Measurements from ENCODE around the gene COX19. TPM values are rescaled to one million over a fixed set of nuclear protein-coding genes. Genes with fewer than 3 reads are reported as not detected.

COX19 gene
- total and polyA plus RNA-seq, 2 experiments from 2014 or later = 11.7 to 12.6 TPM

DNA sequence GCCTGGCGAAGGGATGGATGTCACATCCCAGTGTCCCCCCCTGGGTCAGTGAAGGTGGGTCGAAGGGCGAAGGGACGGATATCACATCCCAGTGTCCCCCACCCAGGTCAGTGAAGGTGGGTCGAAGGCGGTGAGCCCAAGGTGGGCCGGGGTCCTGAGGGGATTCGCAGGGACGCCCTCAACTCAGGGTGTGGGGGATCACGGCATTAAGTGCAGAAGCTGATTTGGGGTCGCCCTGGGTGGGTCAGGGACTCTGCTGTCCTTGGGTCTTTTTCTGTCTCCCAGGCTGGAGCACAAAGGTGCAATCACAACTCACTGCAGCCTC is 42.7 kb downstream of the COX19 start:
- H3K9me2 ChIP-seq (ENCODE audit: insufficient read depth) = no peaks in the 10 kb centered on the region
- no peaks in the 10 kb centered on the region for H3K27me3 ChIP-seq (ENCODE audit: insufficient read depth)
- H2AFZ ChIP-seq = no peak overlapping the region
- H3K36me3 ChIP-seq (ENCODE audit: insufficient read depth) = no peaks in the 10 kb centered on the region
- Mint-ChIP-seq H3K9me3 (no peaks in the 10 kb centered on the region), H3K27ac (no peak overlapping the region), H3K4me1 (no peaks in the 10 kb centered on the region), H3K4me3 (no peak overlapping the region), H3K27me3 (ENCODE audit: insufficient read depth, low read depth, poor library complexity) (peaks cover 4% of the 10 kb centered on the region), H3K36me3 (ENCODE audit: low read depth) (no peaks in the 10 kb centered on the region)
- H4K20me1 ChIP-seq (replicated peaks; ENCODE audit: insufficient read depth) = no peaks in the 10 kb centered on the region
- no peaks in the 10 kb centered on the region for H3F3A ChIP-seq (replicated peaks; ENCODE audit: low read depth)
- ATAC-seq = no peak
- DNase-seq (ENCODE audit: low spot score) = no peak
- H3K4me3 ChIP-seq = no peak overlapping the region
- no peak overlapping the region for H3K4me2 ChIP-seq
- H3K4me1 ChIP-seq (ENCODE audit: insufficient read depth) = no peaks in the 10 kb centered on the region
- H3K79me2 ChIP-seq (replicated peaks; ENCODE audit: insufficient read depth) = no peaks in the 10 kb centered on the region
- H3K27ac ChIP-seq (ENCODE audit: low read depth) = no peak overlapping the region
- TF ChIP-seq REST (IDR thresholded peaks at IDR 0.05; ENCODE audit: unreplicated experiment) (no peak), NANOG (IDR thresholded peaks at IDR 0.05; ENCODE audit: borderline replicate concordance) (no peak), STAT1 (IDR thresholded peaks at IDR 0.05; ENCODE audit: unreplicated experiment) (no peak), EZH2phosphoT487 (IDR thresholded peaks at IDR 0.05; ENCODE audit: unreplicated experiment) (no peak), POLR2AphosphoS5 (IDR thresholded peaks at IDR 0.05; ENCODE audit: low read depth) (no peak), EZH2 (IDR thresholded peaks at IDR 0.05; ENCODE audit: low read depth, unreplicated experiment) (no peak), JUNB (IDR thresholded peaks at IDR 0.05; ENCODE audit: unreplicated experiment) (no peak), ZNF114 (CRISPR knock-in tag; IDR thresholded peaks at IDR 0.05) (no peak), ZNF331 (CRISPR knock-in tag; IDR thresholded peaks at IDR 0.05; ENCODE audit: low read depth) (no peak), CREB1 (CRISPR knock-in tag; IDR thresholded peaks at IDR 0.05; ENCODE audit: low read depth) (no peak)
- TF ChIP-seq, protein P1, sequence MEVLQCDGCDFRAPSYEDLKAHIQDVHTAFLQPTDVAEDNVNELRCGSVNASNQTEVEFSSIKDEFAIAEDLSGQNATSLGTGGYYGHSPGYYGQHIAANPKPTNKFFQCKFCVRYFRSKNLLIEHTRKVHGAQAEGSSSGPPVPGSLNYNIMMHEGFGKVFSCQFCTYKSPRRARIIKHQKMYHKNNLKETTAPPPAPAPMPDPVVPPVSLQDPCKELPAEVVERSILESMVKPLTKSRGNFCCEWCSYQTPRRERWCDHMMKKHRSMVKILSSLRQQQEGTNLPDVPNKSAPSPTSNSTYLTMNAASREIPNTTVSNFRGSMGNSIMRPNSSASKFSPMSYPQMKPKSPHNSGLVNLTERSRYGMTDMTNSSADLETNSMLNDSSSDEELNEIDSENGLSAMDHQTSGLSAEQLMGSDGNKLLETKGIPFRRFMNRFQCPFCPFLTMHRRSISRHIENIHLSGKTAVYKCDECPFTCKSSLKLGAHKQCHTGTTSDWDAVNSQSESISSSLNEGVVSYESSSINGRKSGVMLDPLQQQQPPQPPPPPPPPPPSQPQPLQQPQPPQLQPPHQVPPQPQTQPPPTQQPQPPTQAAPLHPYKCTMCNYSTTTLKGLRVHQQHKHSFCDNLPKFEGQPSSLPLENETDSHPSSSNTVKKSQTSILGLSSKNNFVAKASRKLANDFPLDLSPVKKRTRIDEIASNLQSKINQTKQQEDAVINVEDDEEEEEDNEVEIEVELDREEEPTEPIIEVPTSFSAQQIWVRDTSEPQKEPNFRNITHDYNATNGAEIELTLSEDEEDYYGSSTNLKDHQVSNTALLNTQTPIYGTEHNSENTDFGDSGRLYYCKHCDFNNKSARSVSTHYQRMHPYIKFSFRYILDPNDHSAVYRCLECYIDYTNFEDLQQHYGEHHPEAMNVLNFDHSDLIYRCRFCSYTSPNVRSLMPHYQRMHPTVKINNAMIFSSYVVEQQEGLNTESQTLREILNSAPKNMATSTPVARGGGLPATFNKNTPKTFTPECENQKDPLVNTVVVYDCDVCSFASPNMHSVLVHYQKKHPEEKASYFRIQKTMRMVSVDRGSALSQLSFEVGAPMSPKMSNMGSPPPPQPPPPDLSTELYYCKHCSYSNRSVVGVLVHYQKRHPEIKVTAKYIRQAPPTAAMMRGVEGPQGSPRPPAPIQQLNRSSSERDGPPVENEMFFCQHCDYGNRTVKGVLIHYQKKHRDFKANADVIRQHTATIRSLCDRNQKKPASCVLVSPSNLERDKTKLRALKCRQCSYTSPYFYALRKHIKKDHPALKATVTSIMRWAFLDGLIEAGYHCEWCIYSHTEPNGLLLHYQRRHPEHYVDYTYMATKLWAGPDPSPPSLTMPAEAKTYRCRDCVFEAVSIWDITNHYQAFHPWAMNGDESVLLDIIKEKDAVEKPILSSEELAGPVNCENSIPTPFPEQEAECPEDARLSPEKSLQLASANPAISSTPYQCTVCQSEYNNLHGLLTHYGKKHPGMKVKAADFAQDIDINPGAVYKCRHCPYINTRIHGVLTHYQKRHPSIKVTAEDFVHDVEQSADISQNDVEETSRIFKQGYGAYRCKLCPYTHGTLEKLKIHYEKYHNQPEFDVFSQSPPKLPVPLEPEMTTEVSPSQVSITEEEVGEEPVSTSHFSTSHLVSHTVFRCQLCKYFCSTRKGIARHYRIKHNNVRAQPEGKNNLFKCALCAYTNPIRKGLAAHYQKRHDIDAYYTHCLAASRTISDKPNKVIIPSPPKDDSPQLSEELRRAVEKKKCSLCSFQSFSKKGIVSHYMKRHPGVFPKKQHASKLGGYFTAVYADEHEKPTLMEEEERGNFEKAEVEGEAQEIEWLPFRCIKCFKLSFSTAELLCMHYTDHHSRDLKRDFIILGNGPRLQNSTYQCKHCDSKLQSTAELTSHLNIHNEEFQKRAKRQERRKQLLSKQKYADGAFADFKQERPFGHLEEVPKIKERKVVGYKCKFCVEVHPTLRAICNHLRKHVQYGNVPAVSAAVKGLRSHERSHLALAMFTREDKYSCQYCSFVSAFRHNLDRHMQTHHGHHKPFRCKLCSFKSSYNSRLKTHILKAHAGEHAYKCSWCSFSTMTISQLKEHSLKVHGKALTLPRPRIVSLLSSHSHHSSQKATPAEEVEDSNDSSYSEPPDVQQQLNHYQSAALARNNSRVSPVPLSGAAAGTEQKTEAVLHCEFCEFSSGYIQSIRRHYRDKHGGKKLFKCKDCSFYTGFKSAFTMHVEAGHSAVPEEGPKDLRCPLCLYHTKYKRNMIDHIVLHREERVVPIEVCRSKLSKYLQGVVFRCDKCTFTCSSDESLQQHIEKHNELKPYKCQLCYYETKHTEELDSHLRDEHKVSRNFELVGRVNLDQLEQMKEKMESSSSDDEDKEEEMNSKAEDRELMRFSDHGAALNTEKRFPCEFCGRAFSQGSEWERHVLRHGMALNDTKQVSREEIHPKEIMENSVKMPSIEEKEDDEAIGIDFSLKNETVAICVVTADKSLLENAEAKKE (CRISPR knock-in tag; IDR thresholded peaks at IDR 0.05) = no peak
- TF ChIP-seq, protein P2, sequence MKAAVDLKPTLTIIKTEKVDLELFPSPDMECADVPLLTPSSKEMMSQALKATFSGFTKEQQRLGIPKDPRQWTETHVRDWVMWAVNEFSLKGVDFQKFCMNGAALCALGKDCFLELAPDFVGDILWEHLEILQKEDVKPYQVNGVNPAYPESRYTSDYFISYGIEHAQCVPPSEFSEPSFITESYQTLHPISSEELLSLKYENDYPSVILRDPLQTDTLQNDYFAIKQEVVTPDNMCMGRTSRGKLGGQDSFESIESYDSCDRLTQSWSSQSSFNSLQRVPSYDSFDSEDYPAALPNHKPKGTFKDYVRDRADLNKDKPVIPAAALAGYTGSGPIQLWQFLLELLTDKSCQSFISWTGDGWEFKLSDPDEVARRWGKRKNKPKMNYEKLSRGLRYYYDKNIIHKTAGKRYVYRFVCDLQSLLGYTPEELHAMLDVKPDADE (IDR thresholded peaks at IDR 0.05) = no peak
- TF ChIP-seq, protein P3, sequence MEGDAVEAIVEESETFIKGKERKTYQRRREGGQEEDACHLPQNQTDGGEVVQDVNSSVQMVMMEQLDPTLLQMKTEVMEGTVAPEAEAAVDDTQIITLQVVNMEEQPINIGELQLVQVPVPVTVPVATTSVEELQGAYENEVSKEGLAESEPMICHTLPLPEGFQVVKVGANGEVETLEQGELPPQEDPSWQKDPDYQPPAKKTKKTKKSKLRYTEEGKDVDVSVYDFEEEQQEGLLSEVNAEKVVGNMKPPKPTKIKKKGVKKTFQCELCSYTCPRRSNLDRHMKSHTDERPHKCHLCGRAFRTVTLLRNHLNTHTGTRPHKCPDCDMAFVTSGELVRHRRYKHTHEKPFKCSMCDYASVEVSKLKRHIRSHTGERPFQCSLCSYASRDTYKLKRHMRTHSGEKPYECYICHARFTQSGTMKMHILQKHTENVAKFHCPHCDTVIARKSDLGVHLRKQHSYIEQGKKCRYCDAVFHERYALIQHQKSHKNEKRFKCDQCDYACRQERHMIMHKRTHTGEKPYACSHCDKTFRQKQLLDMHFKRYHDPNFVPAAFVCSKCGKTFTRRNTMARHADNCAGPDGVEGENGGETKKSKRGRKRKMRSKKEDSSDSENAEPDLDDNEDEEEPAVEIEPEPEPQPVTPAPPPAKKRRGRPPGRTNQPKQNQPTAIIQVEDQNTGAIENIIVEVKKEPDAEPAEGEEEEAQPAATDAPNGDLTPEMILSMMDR (conservative IDR thresholded peaks at IDR 0.05; ENCODE audit: low read depth in 2 of 2) = no peak
